A549 (cell line): ENCODE results near the gene GCNT3. TPM values are rescaled to one million over a fixed set of nuclear protein-coding genes. Genes with fewer than 3 reads are reported as not detected.
"Not testable (repeated sequence)": the region's sequence is repeated elsewhere in the genome, so short reads cannot be mapped to it uniquely, and the experiment has no call there.

Experiments used
- ATAC-seq, 2 experiments: fragments of 200-7000 bp in 1 of 2; fragments of >200 bp in 1 of 2; cut with Nextera tagmentation in 1 of 2; cut with Tn5 transposase in 1 of 2; 3 replicates each; pipeline versions ENCODE4 v1.8.0 to v1.9.1; 2018 to 2020; ENCODE audit warnings: mild to moderate bottlenecking in 1 of 2, moderate library complexity in 1 of 2
- CTCF ChIA-PET: fragments of 300-600 bp; sonication (Branson Sonifier 250); formaldehyde crosslinking; extraction: SDS; loops from one replicate; lab custom pipeline; 2021; ENCODE audit warnings: antibody characterized with exemption, inconsistent platforms; lab: Yijun Ruan, JAX
- POLR2A ChIA-PET: fragments of 350-600 bp; formaldehyde crosslinking; extraction: SDS; loops from one replicate; lab custom pipeline; 2021; ENCODE audit warnings: antibody characterized with exemption, inconsistent platforms; lab: Yijun Ruan, JAX
- DNase-seq, 2 experiments: peaks; one replicate each; pipeline versions ENCODE4 v3.0.0 to v3.0.0-alpha.2; 2011 to 2016; ENCODE audit warnings: low read depth in 1 of 2, low spot score in 1 of 2
- FAIRE-seq: peaks from 2 replicates; lab custom pipeline; 2011; peaks lifted over from hg19 to GRCh38; lab: Jason Lieb, UNC
- H3K27ac ChIP-seq, 2 experiments: fragments of >200 bp; sonication (Bioruptor Twin); formaldehyde crosslinking; 3 replicates each; pipeline ENCODE4 v1.5.1; 2016 to 2017
- H3K4me1 ChIP-seq: fragments of >200 bp; sonication (Bioruptor Twin); formaldehyde crosslinking; 3 replicates; pipeline ENCODE4 v1.6.1; 2016
- H3K4me2 ChIP-seq: fragments of >200 bp; sonication (Bioruptor Twin); formaldehyde crosslinking; 3 replicates; pipeline ENCODE4 v1.6.1; 2016
- H3K4me3 ChIP-seq: fragments of >200 bp; sonication (Bioruptor Twin); formaldehyde crosslinking; 3 replicates; pipeline ENCODE4 v1.5.1; 2016
- H3K9me3 ChIP-seq: fragments of >200 bp; sonication (Bioruptor Twin); formaldehyde crosslinking; 3 replicates; pipeline ENCODE4 v1.6.1; 2016
- E2F6 ChIP-seq: IDR thresholded peaks from 2 replicates; pipeline ENCODE4 v1.6.1; 2012; ENCODE audit warnings: low read depth, borderline replicate concordance
- EHF ChIP-seq: fragments of 250-450 bp; sonication (Bioruptor Pico); IDR thresholded peaks from 2 replicates; pipeline ENCODE4 v1.5.0; 2020; ENCODE audit warnings: mild to moderate bottlenecking
- EP300 ChIP-seq, 2 experiments: fragments of >200 bp; sonication (Bioruptor Twin); formaldehyde crosslinking; IDR thresholded peaks; 2 replicates in 1 of 2; 3 replicates in 1 of 2; pipeline ENCODE4 v1.6.1; 2016 to 2017
- GATA3 ChIP-seq: IDR thresholded peaks from 2 replicates; pipeline ENCODE4 v1.6.1; 2012; ENCODE audit warnings: borderline replicate concordance
- HES2 ChIP-seq: fragments of >200 bp; sonication (Bioruptor Twin); formaldehyde crosslinking; IDR thresholded peaks from 2 replicates; pipeline ENCODE4 v1.6.1; 2016
- HMGXB4 ChIP-seq: fragments of 250-450 bp; sonication (Bioruptor Pico); IDR thresholded peaks from 2 replicates; pipeline ENCODE4 v1.5.0; 2021; ENCODE audit warnings: mild to moderate bottlenecking, moderate library complexity, borderline replicate concordance
- KDM5A ChIP-seq: fragments of 200-600 bp; sonication (generic); IDR thresholded peaks from 2 replicates; pipeline ENCODE4 v1.6.1; 2016; ENCODE audit warnings: antibody characterized with exemption, mild to moderate bottlenecking
- MAFK ChIP-seq: fragments of 450-650 bp; IDR thresholded peaks from 2 replicates; pipeline ENCODE4 v1.6.1; 2014; ENCODE audit not compliant: partially characterized antibody
- REST ChIP-seq: fragments of 200-600 bp; sonication (generic); IDR thresholded peaks from 2 replicates; pipeline ENCODE4 v1.6.1; 2016; ENCODE audit warnings: antibody characterized with exemption, mild to moderate bottlenecking, moderate library complexity
- RFX5 ChIP-seq: fragments of 450-650 bp; IDR thresholded peaks from 2 replicates; pipeline ENCODE4 v1.7.1; 2014; ENCODE audit warnings: antibody characterized with exemption, mild to moderate bottlenecking, moderate library complexity
- TP53 ChIP-seq: fragments of 250-450 bp; sonication (Bioruptor Pico); IDR thresholded peaks from 2 replicates; pipeline ENCODE4 v1.5.0; 2021; ENCODE audit warnings: mild to moderate bottlenecking, moderate library complexity
- ZC3H11A ChIP-seq: fragments of 450-650 bp; IDR thresholded peaks from 2 replicates; pipeline ENCODE4 v1.6.1; 2014; ENCODE audit warnings: antibody characterized with exemption, mild to moderate bottlenecking
- WGBS: methylation state at CpG from one replicate; pipeline ENCODE4 v1.1.6; 2017; ENCODE audit errors: missing lambda C conversion rate; 5-methylcytosine and 5-hydroxymethylcytosine counted together
- polyA plus RNA-seq, 4 experiments: library from polyadenylated mRNA; depleted of rRNA in 3 of 4; stranded (reverse); fragments of >200 nt; fragmentation: RNase III in 1 of 4; extraction: RNeasy Plus Mini Kit Qiagen cat#74134 plus additional on column Dnase treatment in 1 of 4; gene quantifications; 2 replicates in 3 of 4; 3 replicates in 1 of 4; pipeline ENCODE4 v1.2.3, GENCODE V29; 2011 to 2017

GCNT3 gene
- polyA plus RNA-seq, 2 of the 4 experiments (the other 2 are of a cell fraction), result 69.2 to 134 TPM

GRCh38 chr15:59644756-59645155 is 33.2 kb downstream of the GCNT3 start (continued):
- TF ChIP-seq EP300 (IDR thresholded peaks at IDR 0.05), result no peak
- no peak for TF ChIP-seq MAFK
- TF ChIP-seq EHF (CRISPR knock-in tag), result no peak

- ATAC-seq, H3K27ac ChIP-seq, DNase-seq, H3K4me3 ChIP-seq, FAIRE-seq, H3K9me3 ChIP-seq, H3K4me2 ChIP-seq: not testable (repeated sequence)
- POLR2A ChIA-PET, result interaction anchor here (0.6 to 1.9 kb wide), 3 partner anchors 11 to 25 kb away, joined by 3 to 6 read pairs (median 4); partner anchors contain the start of gene GTF2A2
- peaks cover 38% of the 10 kb centered on the region for H3K4me1 ChIP-seq
- CTCF ChIA-PET, result interaction anchor here (0.6 to 29.8 kb wide), 8 partner anchors 8 to 497 kb away, joined by 3 to 685 read pairs (median 4); no protein-coding TSS in a partner anchor
- WGBS, result 96% methylated on average over 9 of the region's 9 CpGs
Measured at GRCh38 chr15:59645812-59646211, 34.2 kb downstream of the GCNT3 start.

- DNase-seq, result no peak
- ChIA-PET CTCF (interaction anchor here (0.6 to 29.8 kb wide), 6 partner anchors 13 to 496 kb away, joined by 3 to 685 read pairs (median 4); no protein-coding TSS in a partner anchor), POLR2A (interaction anchor here (0.6 to 1.9 kb wide), 2 partner anchors 11 to 236 kb away, joined by 5 to 6 read pairs; partner anchors contain the start of gene GTF2A2)
- H3K9me3 ChIP-seq, result no peaks in the 10 kb centered on the region
- no peak overlapping the region for H3K4me2 ChIP-seq
- peak; percentile 87 for FAIRE-seq
- no peak for ATAC-seq
- 91% methylated on average over 1 of the region's 1 CpG for WGBS
- peaks cover 38% of the 10 kb centered on the region for H3K4me1 ChIP-seq
- TF ChIP-seq TP53, result no peak
- TF ChIP-seq HES2, result no peak
- no peak for TF ChIP-seq RFX5
- no peak for TF ChIP-seq ZC3H11A
- no peak for TF ChIP-seq HMGXB4 (CRISPR knock-in tag)
- no peak for TF ChIP-seq E2F6
- TF ChIP-seq KDM5A, result no peak
- no peak overlapping the region for H3K27ac ChIP-seq
- no peak overlapping the region for H3K4me3 ChIP-seq
Measured at GRCh38 chr15:59646277-59646676, 34.7 kb downstream of the GCNT3 start.

- H3K4me2 ChIP-seq, result peak overlapping the region; percentile 33
- FAIRE-seq, result no peak
- peak in 1 of 2 experiments; percentile 75; a peak in 3 of 6 replicates for ATAC-seq
- ChIA-PET POLR2A (interaction anchor here (1.3 kb wide), 1 partner anchor 10 kb away, joined by 4 read pairs; the partner anchor contains the start of gene GTF2A2), CTCF (interaction anchor here (1.4 to 29.8 kb wide), 6 partner anchors 14 to 114 kb away, joined by 3 to 685 read pairs (median 3); no protein-coding TSS in a partner anchor)
- no peak overlapping the region for H3K27ac ChIP-seq
- peak in 1 of 2 experiments; percentile 76 for DNase-seq
- TF ChIP-seq GATA3, result peak; percentile 47; the same call in 1 of the 2 replicates
- no peak for TF ChIP-seq KDM5A
- TF ChIP-seq MAFK, result no peak
- peaks cover 38% of the 10 kb centered on the region for H3K4me1 ChIP-seq
- peaks cover 3% of the 10 kb centered on the region; the same call in 1 of the 3 replicates for H3K9me3 ChIP-seq
- WGBS, result 16% methylated on average over 1 of the region's 1 CpG
- H3K4me3 ChIP-seq, result no peak overlapping the region
Measured at GRCh38 chr15:59647085-59647484, 35.5 kb downstream of the GCNT3 start.

- ATAC-seq (peak in 1 of 2 experiments; percentile 44; a peak in 2 of 6 replicates), DNase-seq (no peak), FAIRE-seq (peak; percentile 87)
- no peak overlapping the region for H3K27ac ChIP-seq
- peaks cover 38% of the 10 kb centered on the region for H3K4me1 ChIP-seq
- H3K9me3 ChIP-seq, result peaks cover 9% of the 10 kb centered on the region; the same call in 1 of the 3 replicates
- ChIA-PET CTCF (interaction anchor here (9.6 to 29.8 kb wide), 2 partner anchors 16 to 116 kb away, joined by 89 to 685 read pairs; no protein-coding TSS in a partner anchor), POLR2A (interaction anchor here (0.6 to 1.5 kb wide), 2 partner anchors 8 to 25 kb away, joined by 3 to 13 read pairs; partner anchors contain the start of gene GTF2A2)
- TF ChIP-seq REST (no peak), GATA3 (peak; percentile 97)
- H3K4me2 ChIP-seq, result peak overlapping the region; percentile 4; the same call in 1 of the 3 replicates
- no peak overlapping the region for H3K4me3 ChIP-seq
Measured at GRCh38 chr15:59649603-59650002, 38.0 kb downstream of the GCNT3 start.
